Lower leg skin (tissue), 4 donors: ENCODE data around the gene RNF20. TPM values are rescaled to one million over a fixed set of nuclear protein-coding genes. Genes with fewer than 3 reads are reported as not detected.

Experiments
- DNase-seq, 2 donors: peaks; one replicate each; pipeline ENCODE4 v3.0.0-alpha.2; 2019; ENCODE audit warnings: low spot score in 2 of 2
- H3K4me3 ChIP-seq: fragments of 200-600 bp; sonication (generic); 2 replicates; pipeline ENCODE4 v1.5.1; 2017; ENCODE audit warnings: mild to moderate bottlenecking, low read depth; ENCODE audit not compliant: poor library complexity, severe bottlenecking
- CTCF ChIP-seq, 3 donors: fragments of 450-650 bp; IDR thresholded peaks; one replicate each; pipeline ENCODE4 v1.5.1; 2016; ENCODE audit warnings: antibody characterized with exemption in 3 of 3, mild to moderate bottlenecking in 3 of 3, moderate library complexity in 2 of 3
- POLR2A ChIP-seq, 2 donors: fragments of 450-650 bp; IDR thresholded peaks; one replicate each; pipeline ENCODE4 v1.6.1; 2016 to 2017; ENCODE audit warnings: antibody characterized with exemption in 2 of 2, mild to moderate bottlenecking in 1 of 2, moderate library complexity in 1 of 2
- WGBS, 2 donors: methylation state at CpG; one replicate each; pipeline ENCODE4 v1.1.5; 2018; 5-methylcytosine and 5-hydroxymethylcytosine counted together
- intact Hi-C: fragments of 100-400 bp; cut with DNase I; formaldehyde crosslinking; loops from one replicate; pipeline ENCODE4 v1.15.0; 2023; ENCODE audit warnings: low total_unique reads
- total RNA-seq, 4 donors: library from RNA; depleted of rRNA; stranded (reverse); fragments of >200 nt; gene quantifications; one replicate each; pipeline ENCODE4 v1.1.0, GENCODE V29; 2016

RNF20 gene
- 10 to 100 TPM; 21.6 to 25.0 (median 23.1) TPM for total RNA-seq

DNA sequence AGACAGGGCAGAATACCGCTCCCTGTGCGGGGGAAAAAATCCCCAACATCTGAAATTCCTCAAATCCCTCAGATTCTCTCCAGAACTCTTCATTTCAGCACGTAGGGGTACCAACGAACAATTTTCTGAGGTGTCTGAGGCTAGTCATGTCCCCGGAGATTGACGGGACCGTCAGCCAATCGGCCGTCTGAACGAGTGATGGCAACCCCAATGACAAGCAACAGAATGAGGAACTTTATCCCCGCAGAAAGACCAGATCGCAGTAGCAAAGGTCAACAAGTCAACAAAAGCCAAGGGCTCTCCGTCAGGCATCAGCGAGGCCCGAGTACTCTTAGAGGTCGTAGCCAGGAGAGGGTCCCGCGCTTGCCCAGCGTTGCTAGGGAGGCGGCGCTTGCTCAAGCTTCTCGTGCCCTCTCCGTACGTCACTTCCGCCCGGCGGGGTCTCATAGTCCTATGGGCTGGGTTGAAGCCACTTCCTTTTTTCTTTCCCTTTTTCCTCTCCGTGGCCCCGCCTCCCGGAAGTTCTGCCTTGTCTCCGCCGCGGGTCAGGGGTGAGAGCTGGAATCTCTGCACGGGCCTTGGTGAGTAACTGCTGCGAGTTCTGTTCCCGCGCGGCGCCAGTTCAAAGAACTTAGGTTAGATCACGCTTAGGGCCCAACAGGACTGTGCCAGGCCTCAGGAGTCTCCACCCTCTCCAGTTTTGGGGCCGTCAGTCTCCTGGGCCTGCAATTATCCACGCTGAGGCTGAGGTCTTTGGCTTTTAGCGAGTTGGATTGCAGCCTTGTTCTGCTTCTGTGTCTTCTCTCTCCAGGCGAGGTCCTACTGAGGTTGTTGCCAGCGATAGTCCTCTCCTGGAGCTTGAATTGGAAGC is at the start of gene RNF20:
Gene RNF20, plus strand, starts transcription at position 520 of the 871 bp plus-strand sequence. CDS start 1,571 bp downstream, outside the sequence.
- 0 to 1% methylated on average over 45 of the region's 45 CpGs for WGBS, 2 donors
- no peak for TF ChIP-seq POLR2A (IDR thresholded peaks at IDR 0.05)
- TF ChIP-seq CTCF (IDR thresholded peaks at IDR 0.05): no peak
- intact Hi-C loops: loop anchor here (5.0 kb wide), 2 partner anchors 51 to 71 kb away; no protein-coding TSS in a partner anchor
- peak within 1 kb of the TSS; percentile 77 for H3K4me3 ChIP-seq
- peak; percentile 99 to 100 for DNase-seq

DNA sequence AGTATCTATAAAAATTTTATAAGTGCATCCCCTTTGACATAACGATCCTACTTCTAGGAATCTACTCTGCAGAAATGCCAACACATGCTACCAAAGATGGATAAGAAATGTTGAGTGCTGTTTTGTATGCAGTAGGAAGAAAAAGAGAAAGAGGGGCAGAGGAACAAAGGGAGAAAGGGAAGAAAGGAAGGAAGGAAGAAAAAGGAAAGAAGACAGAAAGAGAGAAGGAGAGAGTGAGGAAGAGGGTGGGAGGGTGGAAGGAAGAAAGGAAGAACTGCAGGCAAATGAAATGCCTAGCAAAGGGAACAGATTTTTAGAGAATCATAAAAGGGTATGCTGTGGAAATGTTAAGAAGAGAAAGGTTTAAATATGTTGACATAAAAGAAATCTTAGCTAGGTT is 49.6 kb upstream of the RNF20 start:
- intact Hi-C loops: loop anchor here (5.0 kb wide), 1 partner anchor 48 kb away; the partner anchor contains the start of gene RNF20
- no peak for TF ChIP-seq CTCF (IDR thresholded peaks at IDR 0.05)
- TF ChIP-seq POLR2A (IDR thresholded peaks at IDR 0.05): no peak
- H3K4me3 ChIP-seq: no peak overlapping the region
- DNase-seq: no peak
- WGBS, 2 donors: 57 to 72% methylated on average over 1 of the region's 1 CpG

DNA sequence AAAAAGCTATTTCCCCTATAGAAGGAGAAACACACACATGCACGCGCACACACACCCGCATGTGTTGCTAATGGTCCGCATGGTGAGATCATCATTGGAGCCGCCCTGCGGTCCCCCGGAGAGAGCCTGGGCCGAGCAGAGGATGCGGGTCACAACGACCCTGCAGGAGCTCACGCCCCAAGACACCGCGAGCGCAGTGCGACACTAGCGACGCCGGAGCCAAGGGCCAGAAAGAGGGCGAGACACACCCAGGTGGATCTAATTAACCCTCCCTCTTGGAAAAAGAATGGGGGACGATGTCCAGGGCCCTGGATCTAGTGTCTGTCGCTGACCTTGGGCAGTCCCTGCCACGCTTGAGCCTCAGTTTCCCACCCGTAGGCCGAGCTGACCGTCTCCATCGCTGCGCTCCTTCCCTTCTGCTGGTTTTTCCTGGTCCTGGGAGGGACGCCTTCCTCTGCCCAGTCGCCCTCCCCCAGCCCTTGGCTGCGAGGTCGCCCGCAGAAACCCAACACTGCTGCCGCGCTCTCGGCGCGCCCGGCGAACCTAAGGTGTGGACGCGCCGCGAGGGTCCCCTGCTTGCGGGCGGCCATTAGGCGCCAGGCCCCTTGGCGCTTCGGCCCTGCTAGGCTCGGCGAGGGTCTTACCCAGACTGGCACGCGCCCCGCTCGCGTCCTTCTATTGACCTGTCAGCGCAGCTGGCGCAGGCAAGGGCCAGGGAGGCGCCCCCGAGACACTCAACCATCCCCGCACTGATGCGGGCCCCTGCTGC is 47.5 kb upstream of the RNF20 start:
- peak overlapping the region; percentile 67 for H3K4me3 ChIP-seq
- no peak for TF ChIP-seq CTCF (IDR thresholded peaks at IDR 0.05)
- TF ChIP-seq POLR2A (IDR thresholded peaks at IDR 0.05): no peak
- DNase-seq: peak in 1 of 2 donors; percentile 86
- 1 to 2% methylated on average over 43 to 53 of the region's 61 CpGs for WGBS, 2 donors
- intact Hi-C loops: no loop called here

GRCh38 chr9:101486693-101487442 is 46.8 kb upstream of the RNF20 start:
- peak in 1 of 2 donors; percentile 91 for DNase-seq
- 1 to 2% methylated on average over 15 to 35 of the region's 53 CpGs for WGBS, 2 donors
- TF ChIP-seq POLR2A (IDR thresholded peaks at IDR 0.05) (no peak), CTCF (IDR thresholded peaks at IDR 0.05) (no peak)
- intact Hi-C loops: no loop called here
- peak overlapping the region; percentile 67 for H3K4me3 ChIP-seq

DNA sequence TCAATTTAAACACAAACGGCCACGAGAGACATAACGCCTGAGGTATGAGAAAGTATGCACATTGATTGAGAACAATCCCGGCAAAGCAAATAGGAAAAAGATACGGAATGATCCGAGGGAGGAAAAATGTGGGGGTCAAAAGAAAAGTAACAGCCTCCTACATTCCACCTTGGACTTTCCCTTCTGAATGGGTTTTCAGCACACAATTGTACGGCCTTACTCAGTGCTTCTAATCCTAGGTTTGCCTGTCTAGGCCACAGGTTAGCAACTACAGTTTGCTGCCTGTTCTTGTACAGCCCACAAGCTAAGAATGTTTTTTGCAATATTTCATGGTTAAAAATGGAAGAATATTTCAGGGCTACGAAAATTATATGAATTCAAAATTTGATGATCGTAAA is 46.2 kb upstream of the RNF20 start:
- peak overlapping the region; percentile 67 for H3K4me3 ChIP-seq
- intact Hi-C loops: no loop called here
- no peak for TF ChIP-seq CTCF (IDR thresholded peaks at IDR 0.05)
- no peak for TF ChIP-seq POLR2A (IDR thresholded peaks at IDR 0.05)
- WGBS, 2 donors: 32 to 33% methylated on average over 9 of the region's 9 CpGs
- no peak for DNase-seq
